HG02852 (cell line): ENCODE measurements around the gene ZNF223.
A peak's percentile ranks its signal among the peaks of the same experiment; 100 is the strongest.

Experiments used
- ATAC-seq: cut with Tn5 transposase; IDR thresholded peaks from one replicate; pipeline ENCODE4 v1.9.1; 2021; ENCODE audit warnings: mild to moderate bottlenecking, moderate library complexity; ENCODE audit not compliant: unreplicated experiment

Gene ZNF223

GRCh38 chr19:44071824-44072542, 20.1 kb downstream of the ZNF223 start, which contains the start of gene ZNF284:
TSS of gene ZNF284 (plus strand) at chr19:44072159. CDS start at chr19:44076390, 4,231 bp downstream.
- peak; percentile 92 for ATAC-seq

DNA sequence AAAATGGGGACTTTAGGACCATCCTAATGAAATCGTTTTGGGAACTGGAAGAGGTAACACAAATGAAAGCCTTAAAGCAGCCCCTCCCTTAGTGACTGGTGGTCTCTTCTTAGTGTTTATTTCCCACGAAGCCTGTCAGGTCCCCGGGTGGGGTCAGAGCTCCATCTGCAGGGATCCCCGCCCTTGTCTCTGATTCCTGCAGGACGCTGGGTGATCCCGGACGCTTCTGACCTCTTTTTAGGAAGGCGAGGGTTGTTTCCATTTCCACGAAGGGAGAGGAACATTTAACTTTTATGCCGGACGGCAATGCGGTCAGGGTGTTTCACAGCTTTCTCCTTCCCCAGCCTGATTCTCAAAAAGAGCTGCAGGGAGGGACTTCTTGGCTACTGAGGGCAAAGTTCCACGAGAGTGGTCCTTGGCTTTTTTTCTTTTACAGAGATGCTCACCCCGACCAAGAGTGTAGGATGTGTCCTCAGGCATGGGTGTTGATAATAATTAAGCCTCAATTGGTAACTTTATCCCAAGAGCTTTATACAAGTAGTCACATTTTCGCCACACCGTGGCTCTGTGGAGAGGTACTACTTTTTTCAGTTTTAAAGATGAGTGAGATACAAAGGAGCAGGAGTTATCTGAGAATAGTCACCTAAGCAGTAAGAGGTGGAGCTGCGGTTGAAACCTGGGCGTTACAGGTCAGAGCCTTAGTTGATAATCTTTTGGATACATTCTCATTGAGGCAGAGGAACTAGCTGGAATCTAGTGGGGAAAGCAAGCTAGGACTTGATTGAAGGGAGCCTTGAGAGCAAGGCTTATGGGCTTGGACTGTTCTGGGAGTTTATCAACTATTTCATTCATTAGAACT, 20.9 kb downstream of the ZNF223 start:
- ATAC-seq: no peak

- ATAC-seq: no peak
Observed at GRCh38 chr19:44076325-44076724, 24.5 kb downstream of the ZNF223 start.

DNA sequence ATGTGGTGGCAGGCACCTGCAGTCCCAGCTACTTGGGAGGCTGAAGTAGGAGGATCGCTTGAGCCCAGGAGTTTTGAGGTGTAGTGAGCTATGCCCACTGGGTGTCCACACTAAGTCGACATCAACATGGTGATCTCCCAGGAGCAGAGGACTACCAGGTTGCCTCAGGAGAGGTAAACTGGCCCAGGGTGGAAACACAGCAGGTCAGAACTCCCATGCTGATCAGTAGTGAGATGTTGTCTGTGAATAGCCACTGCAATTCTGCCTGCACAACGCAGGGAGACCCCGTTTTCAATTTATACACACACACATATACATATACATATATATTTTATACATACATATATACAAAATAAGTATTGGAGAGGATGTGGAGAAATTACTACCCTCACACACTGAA, 40.3 kb downstream of the ZNF223 start:
- no peak for ATAC-seq

DNA sequence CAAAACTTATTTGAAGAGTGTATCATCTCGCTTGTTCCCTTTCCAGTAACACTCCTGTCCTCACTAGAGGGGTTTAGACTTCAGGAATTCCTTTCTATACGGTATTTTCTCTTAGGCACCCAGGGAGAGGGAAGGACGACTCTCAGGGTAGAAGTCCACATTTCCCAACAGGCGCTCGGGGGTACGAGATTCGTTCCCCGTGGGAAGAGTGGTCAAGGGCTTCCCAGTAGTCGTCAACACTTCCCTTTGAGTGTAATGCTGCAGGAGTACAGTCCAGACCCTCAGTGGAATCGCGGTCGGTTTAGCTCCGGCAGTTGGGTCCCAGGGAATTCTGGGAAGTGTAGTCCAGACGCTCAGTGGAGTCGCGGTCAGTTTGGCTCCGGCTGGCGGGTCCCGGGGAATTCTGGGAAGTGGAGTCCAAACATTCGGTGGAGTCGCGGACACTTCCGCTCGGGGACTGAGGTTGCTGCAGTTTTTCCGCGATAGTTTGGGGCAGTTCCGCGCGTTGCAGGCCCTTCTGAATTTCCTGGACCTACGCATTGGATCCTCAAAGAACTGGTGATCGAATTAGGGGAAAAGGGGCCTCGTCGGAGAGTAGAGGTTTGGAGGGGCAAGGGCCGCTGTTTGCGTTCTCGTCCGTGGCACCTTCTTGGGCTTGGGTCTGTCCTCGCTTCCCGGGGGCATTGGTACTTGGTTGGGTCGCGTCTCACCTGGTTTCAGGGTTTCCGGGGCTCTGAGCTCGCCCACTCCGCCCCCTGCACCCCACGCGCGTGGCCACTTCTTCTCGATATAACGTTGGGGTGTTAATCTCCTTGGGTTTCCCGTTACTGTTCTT, 42.3 kb downstream of the ZNF223 start, which contains the start of gene ZNF224:
TSS of gene ZNF224 (plus strand) at position 431 of the 835 bp plus-strand sequence. CDS start 3,513 bp downstream, outside the sequence.
- ATAC-seq: peak; percentile 86

- no peak for ATAC-seq
Observed at GRCh38 chr19:44107751-44108150, 55.9 kb downstream of the ZNF223 start.

DNA sequence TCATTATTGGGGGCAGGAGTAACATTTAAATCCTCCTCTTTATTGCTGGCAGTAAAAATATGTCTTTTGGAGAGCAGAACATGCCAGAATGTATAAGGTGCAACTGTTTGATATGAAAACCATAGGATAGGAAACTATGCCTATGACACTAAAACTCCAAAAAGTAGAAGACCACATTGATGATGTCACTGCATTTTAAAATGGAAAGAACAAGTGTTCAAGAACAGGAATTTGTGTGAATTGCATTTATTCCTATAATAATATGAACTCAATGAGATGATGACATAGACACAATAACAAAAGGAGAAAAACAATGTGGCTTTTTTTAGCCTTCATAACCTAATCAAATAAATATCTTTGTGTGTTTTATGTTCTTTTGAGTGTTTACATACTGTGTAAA, 57.6 kb downstream of the ZNF223 start:
- no peak for ATAC-seq

- no peak for ATAC-seq
Observed at GRCh38 chr19:44111910-44112463, 60.2 kb downstream of the ZNF223 start.

DNA sequence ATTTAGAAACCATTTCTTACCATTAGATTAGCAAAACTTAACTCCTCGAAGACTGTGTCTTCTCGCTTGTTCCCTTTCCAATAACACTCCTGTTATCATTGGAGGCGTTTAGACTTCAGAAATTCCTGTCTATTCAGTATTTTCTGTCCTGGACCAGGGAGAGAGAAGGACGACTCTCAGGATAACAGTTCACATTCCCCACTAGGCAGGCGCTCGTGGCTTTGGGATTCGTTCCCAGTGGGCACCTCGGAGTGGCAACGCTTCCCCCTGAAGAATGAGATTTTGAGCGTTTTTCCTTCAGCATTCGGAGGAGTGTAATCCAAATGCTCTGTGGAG, 60.9 kb downstream of the ZNF223 start:
- ATAC-seq: peak; percentile 6

GRCh38 chr19:44113138-44113783, 61.4 kb downstream of the ZNF223 start, which contains the start of gene ZNF225:
TSS of gene ZNF225 (plus strand) at chr19:44113399. CDS start at chr19:44115828, 2,429 bp downstream.
- ATAC-seq: peak; percentile 93

- peak; percentile 3 for ATAC-seq
Observed at GRCh38 chr19:44113784-44114390, 62.1 kb downstream of the ZNF223 start.
